Common myeloid progenitor, CD34-positive (primary cell): ENCODE measurements around the gene DACH2.

Experiments
- CTCF ChIA-PET: fragments of 350-600 bp; sonication (Branson Sonifier 250); formaldehyde crosslinking; loops from one replicate; lab custom pipeline; 2021; ENCODE audit warnings: antibody characterized with exemption; lab: Charles Lee
- POLR2A ChIA-PET: fragments of 350-600 bp; sonication (Branson Sonifier 250); formaldehyde crosslinking; loops from one replicate; lab custom pipeline; 2021; ENCODE audit warnings: antibody characterized with exemption; lab: Charles Lee
- DNase-seq, 3 donors: peaks; one replicate each; pipeline versions ENCODE4 v3.0.0 to v3.0.0-alpha.2; 2013
- H3K27ac ChIP-seq, 2 experiments: 1 replicate in 1 of 2; 2 replicates in 1 of 2; pipeline ENCODE4 v1.7.0; 2013; ENCODE audit warnings: inconsistent platforms in 2 of 2, low read length in 2 of 2, mild to moderate bottlenecking in 2 of 2, low read depth in 1 of 2, moderate library complexity in 1 of 2; ENCODE audit not compliant: severe bottlenecking in 2 of 2, insufficient read depth in 1 of 2, poor library complexity in 1 of 2
- H3K27me3 ChIP-seq, 5 experiments: replicated peaks in 2 of 5; 1 replicate in 3 of 5; 2 replicates in 2 of 5; pipeline versions ENCODE4 v1.6.1 to v1.7.0; 2013; ENCODE audit warnings: low read length in 4 of 5, mild to moderate bottlenecking in 2 of 5, moderate library complexity in 2 of 5, inconsistent platforms in 1 of 5; ENCODE audit not compliant: insufficient read depth in 5 of 5, control insufficient read depth in 4 of 5
- H3K36me3 ChIP-seq, 4 experiments: 1 replicate in 2 of 4; 2 replicates in 2 of 4; pipeline versions ENCODE4 v1.6.1 to v1.7.0; 2013; ENCODE audit warnings: low read length in 3 of 4, control low read depth in 1 of 4, mild to moderate bottlenecking in 1 of 4; ENCODE audit not compliant: control insufficient read depth in 4 of 4, insufficient read depth in 4 of 4
- H3K4me1 ChIP-seq, 4 experiments: 1 replicate in 3 of 4; 2 replicates in 1 of 4; pipeline versions ENCODE4 v1.6.1 to v1.7.1; 2013; ENCODE audit warnings: low read length in 3 of 4, mild to moderate bottlenecking in 3 of 4, control low read depth in 1 of 4, inconsistent platforms in 1 of 4, moderate library complexity in 1 of 4; ENCODE audit not compliant: control insufficient read depth in 4 of 4, insufficient read depth in 4 of 4; ENCODE audit errors: control extremely low read depth in 1 of 4
- H3K4me3 ChIP-seq, 7 experiments: 1 replicate in 4 of 7; 2 replicates in 3 of 7; pipeline versions ENCODE4 v1.5.1 to v1.7.0; 2013; ENCODE audit warnings: mild to moderate bottlenecking in 7 of 7, low read length in 6 of 7, moderate library complexity in 6 of 7, inconsistent platforms in 2 of 7, low read depth in 2 of 7, control low read depth in 1 of 7; ENCODE audit not compliant: insufficient read depth in 4 of 7, control insufficient read depth in 1 of 7; ENCODE audit errors: extremely low read depth in 1 of 7
- H3K9me3 ChIP-seq, 5 experiments: 1 replicate in 4 of 5; 2 replicates in 1 of 5; pipeline versions ENCODE4 v1.6.1 to v1.7.1; 2013; ENCODE audit warnings: low read length in 4 of 5, mild to moderate bottlenecking in 2 of 5, inconsistent platforms in 1 of 5, low read depth in 1 of 5, moderate library complexity in 1 of 5; ENCODE audit not compliant: control insufficient read depth in 4 of 5, insufficient read depth in 2 of 5; ENCODE audit errors: control extremely low read depth in 1 of 5
- whole genome bisulfite sequencing: methylation state at CpG from one replicate; pipeline ENCODE4 v1.1.5; 2013; ENCODE audit not compliant: insufficient coverage; 5-methylcytosine and 5-hydroxymethylcytosine counted together

DACH2 gene

GRCh38 chrX:86141786-86142185 lies 6.5 kb upstream of the DACH2 start:
- no peak for DNase-seq
- POLR2A ChIA-PET = no interaction called here
- H3K36me3 ChIP-seq = no peaks in the 10 kb centered on the region
- 80% methylated on average over 1 of the region's 1 CpG for WGBS
- no peaks in the 10 kb centered on the region for H3K4me1 ChIP-seq
- peaks cover 0 to 9% (median 2%) of the 10 kb centered on the region in 5 experiments for H3K27me3 ChIP-seq
- H3K4me3 ChIP-seq = no peak overlapping the region
- CTCF ChIA-PET = no interaction called here
- H3K9me3 ChIP-seq = no peaks in the 10 kb centered on the region
- no peak overlapping the region for H3K27ac ChIP-seq

- CTCF ChIA-PET = no interaction called here
- H3K27me3 ChIP-seq = peaks cover 2 to 32% (median 9%) of the 10 kb centered on the region in 5 experiments
- no peak overlapping the region for H3K27ac ChIP-seq
- DNase-seq = no peak
- H3K4me1 ChIP-seq = peaks cover 0 to 13% (median 5%) of the 10 kb centered on the region in 4 experiments
- H3K36me3 ChIP-seq = no peaks in the 10 kb centered on the region
- 90% methylated on average over 3 of the region's 4 CpGs for WGBS
- no peaks in the 10 kb centered on the region for H3K9me3 ChIP-seq
- POLR2A ChIA-PET = no interaction called here
- no peak overlapping the region for H3K4me3 ChIP-seq
Observed at GRCh38 chrX:86146102-86146501, 2.1 kb upstream of the DACH2 start.

GRCh38 chrX:86148594-86148993 lies 343 bp downstream of the DACH2 start:
- Histone ChIP-seq H3K27ac (no peak overlapping the region), H3K4me1 (peaks cover 0 to 13% (median 5%) of the 10 kb centered on the region in 4 experiments), H3K9me3 (no peaks in the 10 kb centered on the region), H3K36me3 (no peaks in the 10 kb centered on the region), H3K4me3 (peak overlapping the region in 6 of 7 experiments; percentile 34 to 80 (median 44)), H3K27me3 (peaks cover 2 to 39% (median 13%) of the 10 kb centered on the region in 5 experiments)
- DNase-seq = peak in 1 of 3 donors; percentile 3
- ChIA-PET CTCF (no interaction called here), POLR2A (no interaction called here)
- WGBS = 36% methylated on average over 23 of the region's 23 CpGs

GRCh38 chrX:86149119-86149518 lies 868 bp downstream of the DACH2 start:
- Histone ChIP-seq H3K4me3 (peak overlapping the region in 1 of 7 experiments; percentile 16), H3K27ac (no peak overlapping the region), H3K4me1 (peaks cover 0 to 13% (median 5%) of the 10 kb centered on the region in 4 experiments), H3K9me3 (no peaks in the 10 kb centered on the region), H3K27me3 (peaks cover 2 to 39% (median 13%) of the 10 kb centered on the region in 5 experiments), H3K36me3 (no peaks in the 10 kb centered on the region)
- 43% methylated on average over 9 of the region's 11 CpGs for WGBS
- CTCF ChIA-PET = no interaction called here
- POLR2A ChIA-PET = no interaction called here
- DNase-seq = peak in 2 of 3 donors; percentile 1 to 8

- H3K9me3 ChIP-seq = no peaks in the 10 kb centered on the region
- H3K4me3 ChIP-seq = no peak overlapping the region
- H3K27ac ChIP-seq = no peak overlapping the region
- ChIA-PET CTCF (interaction anchor here (1.4 kb wide), 1 partner anchor 21 kb away, joined by 3 read pairs; no protein-coding TSS in a partner anchor), POLR2A (no interaction called here)
- no peaks in the 10 kb centered on the region for H3K36me3 ChIP-seq
- peaks cover 0 to 22% (median 7%) of the 10 kb centered on the region in 5 experiments for H3K27me3 ChIP-seq
- H3K4me1 ChIP-seq = no peaks in the 10 kb centered on the region
- WGBS = 20% methylated on average over 1 of the region's 3 CpGs
- no peak for DNase-seq
Observed at GRCh38 chrX:86154553-86154952, 6.3 kb downstream of the DACH2 start.

GRCh38 chrX:86171366-86171765 lies 23.1 kb downstream of the DACH2 start:
- Histone ChIP-seq H3K27ac (no peak overlapping the region), H3K4me3 (no peak overlapping the region), H3K27me3 (peaks cover 0 to 3% (median 0%) of the 10 kb centered on the region in 5 experiments), H3K9me3 (no peaks in the 10 kb centered on the region), H3K36me3 (no peaks in the 10 kb centered on the region), H3K4me1 (no peaks in the 10 kb centered on the region)
- DNase-seq = peak; percentile 5 to 23 (median 22)
- WGBS = 15% methylated on average over 2 of the region's 3 CpGs
- POLR2A ChIA-PET = no interaction called here
- CTCF ChIA-PET = no interaction called here

- no peaks in the 10 kb centered on the region for H3K4me1 ChIP-seq
- DNase-seq = no peak
- WGBS = no CpG with 5 or more reads among the region's 1 CpG
- no peaks in the 10 kb centered on the region for H3K36me3 ChIP-seq
- no peaks in the 10 kb centered on the region for H3K9me3 ChIP-seq
- ChIA-PET POLR2A (no interaction called here), CTCF (no interaction called here)
- H3K27me3 ChIP-seq = peaks cover 0 to 3% (median 0%) of the 10 kb centered on the region in 5 experiments
- H3K4me3 ChIP-seq = no peak overlapping the region
- H3K27ac ChIP-seq = no peak overlapping the region
Observed at GRCh38 chrX:86178906-86179305, 30.7 kb downstream of the DACH2 start.
